Tibial nerve (tissue), 3 donors: ENCODE data around the gene SENP7.

ENCODE experiments used
- CTCF ChIP-seq, 5 experiments: fragments of 200-600 bp in 3 of 5; fragments of 450-650 bp in 2 of 5; sonication (generic) in 3 of 5; IDR thresholded peaks; one replicate each; pipeline ENCODE4 v1.5.1; 2016 to 2019; ENCODE audit warnings: antibody characterized with exemption in 5 of 5, mild to moderate bottlenecking in 3 of 5, moderate library complexity in 2 of 5
- POLR2A ChIP-seq, 2 donors: fragments of 450-650 bp; IDR thresholded peaks; one replicate each; pipeline ENCODE4 v1.6.1; 2017; ENCODE audit warnings: antibody characterized with exemption in 2 of 2, mild to moderate bottlenecking in 2 of 2, moderate library complexity in 2 of 2

DNA sequence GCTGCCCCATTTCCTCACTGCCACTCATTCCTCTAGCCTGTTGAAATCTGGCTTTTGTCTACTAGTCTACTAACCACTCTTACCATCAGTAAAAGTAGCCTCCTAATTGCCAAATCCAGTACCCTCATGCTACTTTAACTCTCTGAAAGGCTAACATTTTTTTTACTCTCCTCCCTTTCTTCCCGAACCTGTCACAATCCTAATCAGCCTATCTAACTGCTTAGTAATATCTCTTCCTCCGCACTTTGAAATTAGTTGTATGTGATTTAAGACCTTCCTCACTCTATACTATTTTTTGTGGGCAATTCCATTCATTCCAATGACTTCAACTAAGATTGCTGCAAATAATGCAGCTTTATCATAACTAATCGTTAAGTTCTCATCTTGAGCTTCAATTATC is 3.7 kb downstream of the SENP7 start:
- TF ChIP-seq POLR2A (IDR thresholded peaks at IDR 0.05), result no peak
- TF ChIP-seq CTCF (IDR thresholded peaks at IDR 0.05), result no peak
